Astrocyte of the spinal cord (primary cell): ENCODE measurements around the gene PATZ1.

Experiments used
- DNase-seq: peaks from one replicate; pipeline ENCODE4 v3.0.0; 2011; ENCODE audit warnings: low read depth, low spot score
- H3K4me3 ChIP-seq: 2 replicates; pipeline ENCODE4 v1.5.1; 2011; ENCODE audit warnings: low read depth, mild to moderate bottlenecking, low read length, moderate library complexity
- CTCF ChIP-seq: IDR thresholded peaks from 2 replicates; pipeline ENCODE4 v1.5.1; 2012; ENCODE audit warnings: low read depth, mild to moderate bottlenecking, low read length, inconsistent platforms
- in situ Hi-C: cut with HindIII; loops from 2 replicates; pipeline ENCODE4 v1.10.0; 2017; ENCODE audit warnings: low sequenced_read_pairs

The PATZ1 gene

DNA sequence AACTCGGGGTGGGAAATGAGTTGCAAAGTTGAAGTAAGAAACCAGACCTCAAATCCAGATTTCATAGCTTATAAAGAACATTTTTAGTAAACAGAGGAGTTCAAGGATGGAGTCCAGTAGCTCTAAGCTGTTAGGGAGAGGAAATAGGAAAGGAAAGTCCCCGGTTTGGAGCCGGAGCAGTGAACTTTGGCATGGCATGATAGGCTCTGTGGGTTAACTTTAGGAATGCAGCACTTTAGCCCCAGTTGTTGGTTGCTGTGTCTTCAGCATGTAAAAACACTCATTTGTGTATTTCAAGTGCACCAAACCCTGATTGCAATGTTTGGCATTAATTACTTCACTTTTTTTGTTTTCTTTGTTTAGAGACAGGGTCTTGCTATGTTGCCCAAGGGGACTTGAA is 45.2 kb downstream of the PATZ1 start:
- H3K4me3 ChIP-seq, result no peak overlapping the region
- in situ Hi-C loops, result no loop called here
- DNase-seq, result no peak
- no peak for TF ChIP-seq CTCF

DNA sequence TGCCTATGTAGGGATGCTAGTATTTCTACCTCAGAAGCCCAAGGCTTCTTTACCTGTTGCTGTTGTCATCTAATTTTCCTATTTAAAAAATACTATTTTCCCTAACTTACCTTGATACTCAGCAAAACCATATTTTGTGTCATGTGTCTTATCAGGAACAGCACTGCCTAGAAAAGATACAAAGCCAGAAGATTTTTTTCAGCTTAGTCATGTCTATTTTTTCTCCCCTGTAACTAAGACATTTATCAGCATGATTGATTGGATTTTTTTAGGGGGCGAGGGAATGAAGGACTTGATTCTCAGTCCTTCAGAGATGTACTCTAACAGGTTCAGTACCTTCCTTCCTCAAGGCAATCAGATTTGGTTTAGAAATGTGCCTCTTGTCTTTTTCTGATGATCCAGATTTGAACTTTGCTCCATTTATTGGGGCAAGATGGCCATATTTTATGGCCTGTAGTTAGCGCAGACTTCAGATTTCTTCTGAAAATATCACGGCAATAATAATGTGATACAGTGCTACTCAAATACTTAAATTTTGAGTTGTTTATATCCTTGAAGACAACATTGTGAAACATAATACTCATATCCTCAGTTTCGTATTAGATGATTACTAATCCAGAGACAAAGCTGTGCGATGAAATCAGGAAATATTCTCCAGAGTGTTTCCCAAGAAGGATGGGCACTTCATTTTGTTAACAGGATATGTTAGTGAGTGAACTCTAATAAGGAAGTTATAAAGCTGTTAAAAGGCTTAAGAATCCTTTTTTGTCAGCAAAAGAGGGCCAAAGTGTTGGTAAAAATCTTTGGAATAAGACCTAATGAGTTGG is 50.1 kb downstream of the PATZ1 start:
- no peak overlapping the region for H3K4me3 ChIP-seq
- TF ChIP-seq CTCF, result no peak
- DNase-seq, result no peak
- in situ Hi-C loops, result no loop called here

GRCh38 chr22:31295360-31295759 is 50.8 kb downstream of the PATZ1 start:
- in situ Hi-C loops, result no loop called here
- no peak for TF ChIP-seq CTCF
- H3K4me3 ChIP-seq, result no peak overlapping the region
- DNase-seq, result no peak

DNA sequence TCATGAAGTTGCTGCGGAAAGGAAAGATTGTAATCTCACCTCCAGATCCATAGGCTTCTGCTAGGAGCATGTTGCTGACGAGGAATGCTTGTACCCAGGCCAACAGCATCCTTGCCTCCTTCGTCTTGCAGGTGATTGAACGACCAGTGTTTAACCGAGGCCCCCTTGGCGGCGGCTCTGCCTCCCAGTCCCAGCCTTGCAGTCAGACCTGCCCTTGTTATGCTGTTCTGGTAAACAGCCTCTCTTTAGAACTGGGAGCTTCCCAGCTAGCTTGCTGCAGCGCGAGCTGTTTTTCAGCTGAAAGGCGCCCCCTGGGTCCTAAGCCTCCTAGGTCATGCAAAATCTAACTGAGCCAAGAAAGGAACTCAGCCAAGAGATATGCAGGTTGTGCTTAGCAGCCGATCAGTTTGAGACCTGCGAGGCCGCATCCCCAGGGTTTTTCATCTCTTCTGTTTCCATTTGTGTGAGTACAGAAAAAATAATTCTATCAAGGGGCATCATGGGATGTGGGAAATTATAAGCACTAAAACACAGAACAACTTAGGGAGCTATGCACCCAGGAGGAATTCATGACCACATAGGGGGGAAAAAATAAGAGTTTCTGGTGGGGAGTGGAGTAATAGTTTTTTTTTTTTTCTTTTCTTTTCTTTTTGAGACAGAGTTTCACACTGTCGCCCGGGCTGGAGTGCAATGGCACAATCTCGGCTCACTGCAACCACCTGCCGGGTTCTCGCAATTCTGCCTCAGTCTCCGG is 53.7 kb downstream of the PATZ1 start, which contains the start of gene PIK3IP1:
TSS of gene PIK3IP1 (minus strand) at position 253 of the 754 bp plus-strand sequence. CDS start at position 109, 144 bp downstream.
- peak; percentile 86 for DNase-seq
- peak within 1 kb of the TSS; percentile 63 for H3K4me3 ChIP-seq
- in situ Hi-C loops, result no loop called here
- TF ChIP-seq CTCF, result peak; percentile 59

DNA sequence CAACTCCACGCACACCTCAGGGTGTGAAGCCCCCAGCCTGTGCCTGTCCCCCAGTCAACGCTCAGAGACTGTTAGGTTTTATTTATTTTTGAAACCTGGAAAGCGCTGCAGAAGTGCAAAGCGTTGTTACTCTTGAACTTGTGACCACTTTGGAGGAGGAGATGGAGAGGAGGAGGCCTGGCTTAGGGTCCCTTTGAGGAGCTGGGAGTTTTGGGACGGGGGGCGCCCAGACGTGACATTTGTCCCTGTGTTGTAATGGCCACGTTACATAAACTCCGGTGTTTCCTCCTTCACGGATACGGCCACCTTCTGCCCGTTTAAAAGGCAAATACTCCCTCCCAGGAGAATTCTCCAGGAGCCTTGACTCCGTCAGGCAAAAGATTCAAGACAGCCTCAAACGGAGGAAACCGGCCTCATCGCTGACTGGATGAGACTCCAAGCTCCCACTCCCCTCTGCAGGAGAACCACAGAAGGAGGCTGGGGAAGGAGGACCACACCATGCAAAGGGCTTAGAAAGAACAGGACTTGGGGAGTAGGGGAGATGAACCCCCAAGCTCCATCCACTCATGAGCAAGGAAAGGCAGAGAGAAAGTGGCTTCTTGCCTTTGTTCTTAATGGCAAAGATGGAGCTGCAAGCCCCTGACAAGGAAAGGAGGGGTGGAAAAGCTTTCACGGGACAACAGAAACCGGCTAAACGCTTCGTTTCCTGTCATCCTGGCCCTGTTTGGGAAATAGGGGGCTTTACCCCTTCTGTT is 54.5 kb downstream of the PATZ1 start:
- in situ Hi-C loops, result no loop called here
- no peak for TF ChIP-seq CTCF
- peak; percentile 49 for DNase-seq

More for the DNA sequence above, 54.5 kb downstream of the PATZ1 start:
- peak overlapping the region; percentile 63 for H3K4me3 ChIP-seq
